Ascending aorta (tissue), 2 donors: ENCODE data around the gene TXK. TPM values are rescaled to one million over a fixed set of nuclear protein-coding genes. Genes with fewer than 3 reads are reported as not detected.

ENCODE experiments used
- DNase-seq, 2 donors: peaks; one replicate each; pipeline ENCODE4 v3.0.0-alpha.2; 2019; ENCODE audit warnings: low spot score in 2 of 2
- H3K27ac ChIP-seq, 2 donors: fragments of 200-600 bp; sonication (generic); one replicate each; pipeline ENCODE4 v1.5.1; 2016 to 2017; ENCODE audit warnings: mild to moderate bottlenecking in 1 of 2
- H3K27me3 ChIP-seq: fragments of 200-600 bp; sonication (generic); one replicate; pipeline ENCODE4 v1.5.1; 2017
- H3K36me3 ChIP-seq, 2 donors: fragments of 200-600 bp; sonication (generic); one replicate each; pipeline ENCODE4 v1.5.1; 2016
- H3K4me1 ChIP-seq, 2 donors: fragments of 200-600 bp; sonication (generic); one replicate each; pipeline ENCODE4 v1.5.1; 2016 to 2017; ENCODE audit warnings: mild to moderate bottlenecking in 1 of 2
- H3K4me3 ChIP-seq, 2 donors: fragments of 200-600 bp; sonication (generic); one replicate each; pipeline ENCODE4 v1.5.1; 2016 to 2017; ENCODE audit warnings: mild to moderate bottlenecking in 1 of 2
- H3K9me3 ChIP-seq, 2 donors: fragments of 200-600 bp; sonication (generic); one replicate each; pipeline ENCODE4 v1.5.1; 2016
- CTCF ChIP-seq, 3 experiments: fragments of 200-600 bp in 2 of 3; fragments of 450-650 bp in 1 of 3; sonication (generic) in 2 of 3; IDR thresholded peaks; one replicate each; pipeline ENCODE4 v1.5.1; 2016 to 2019; ENCODE audit warnings: antibody characterized with exemption in 3 of 3, mild to moderate bottlenecking in 1 of 3, moderate library complexity in 1 of 3
- intact Hi-C: fragments of 100-400 bp; cut with DNase I; formaldehyde crosslinking; loops from one replicate; pipeline ENCODE4 v1.15.1; 2023
- total RNA-seq: library from RNA; depleted of rRNA; stranded (reverse); fragments of >200 nt; gene quantifications from one replicate; pipeline ENCODE4 v1.1.0, GENCODE V29; 2016

Gene TXK
- total RNA-seq, 1 donor from 2014 or later: not detected

- DNase-seq: no peak
- H3K4me1 ChIP-seq: no peaks in the 10 kb centered on the region
- no peaks in the 10 kb centered on the region for H3K27me3 ChIP-seq
- no peak overlapping the region for H3K27ac ChIP-seq
- intact Hi-C loops: no loop called here
- TF ChIP-seq CTCF (IDR thresholded peaks at IDR 0.05): no peak
- peaks cover 0 to 3% of the 10 kb centered on the region in 2 donors for H3K36me3 ChIP-seq
- H3K4me3 ChIP-seq: no peak overlapping the region
- H3K9me3 ChIP-seq: peaks cover 7 to 8% of the 10 kb centered on the region in 2 donors
Observed at GRCh38 chr4:48149827-48150370, 15.8 kb upstream of the TXK start.

GRCh38 chr4:48147621-48148020 is 13.6 kb upstream of the TXK start:
- Histone ChIP-seq H3K4me1 (no peaks in the 10 kb centered on the region), H3K36me3 (no peaks in the 10 kb centered on the region), H3K27me3 (no peaks in the 10 kb centered on the region), H3K9me3 (no peaks in the 10 kb centered on the region), H3K27ac (no peak overlapping the region), H3K4me3 (no peak overlapping the region)
- TF ChIP-seq CTCF (IDR thresholded peaks at IDR 0.05): no peak
- DNase-seq: no peak
- intact Hi-C loops: no loop called here

GRCh38 chr4:48141048-48141447 is 7.0 kb upstream of the TXK start:
- DNase-seq: no peak
- Histone ChIP-seq H3K27ac (no peak overlapping the region), H3K36me3 (peaks cover 0 to 11% of the 10 kb centered on the region in 2 donors), H3K9me3 (no peaks in the 10 kb centered on the region), H3K4me3 (no peak overlapping the region), H3K4me1 (no peaks in the 10 kb centered on the region), H3K27me3 (no peaks in the 10 kb centered on the region)
- intact Hi-C loops: loop anchor here (2.0 to 5.0 kb wide), 3 partner anchors 14 to 214 kb away; no protein-coding TSS in a partner anchor
- TF ChIP-seq CTCF (IDR thresholded peaks at IDR 0.05): peak in 2 of 3 experiments; percentile 47 to 59

GRCh38 chr4:48139691-48140090 is 5.6 kb upstream of the TXK start:
- Histone ChIP-seq H3K4me1 (no peaks in the 10 kb centered on the region), H3K4me3 (no peak overlapping the region), H3K9me3 (no peaks in the 10 kb centered on the region), H3K27ac (no peak overlapping the region), H3K27me3 (no peaks in the 10 kb centered on the region), H3K36me3 (peaks cover 0 to 15% of the 10 kb centered on the region in 2 donors)
- no peak for DNase-seq
- intact Hi-C loops: loop anchor here (2.0 to 5.0 kb wide), 4 partner anchors 13 to 212 kb away; partner anchors contain the start of genes CNGA1 and NIPAL1
- TF ChIP-seq CTCF (IDR thresholded peaks at IDR 0.05): no peak

GRCh38 chr4:48138936-48139335 is 4.9 kb upstream of the TXK start:
- intact Hi-C loops: loop anchor here (5.0 kb wide), 1 partner anchor 122 kb away; the partner anchor contains the start of genes CNGA1 and NIPAL1
- no peak overlapping the region for H3K4me3 ChIP-seq
- no peaks in the 10 kb centered on the region for H3K4me1 ChIP-seq
- no peaks in the 10 kb centered on the region for H3K27me3 ChIP-seq
- no peak for TF ChIP-seq CTCF (IDR thresholded peaks at IDR 0.05)
- peaks cover 0 to 15% of the 10 kb centered on the region in 2 donors for H3K36me3 ChIP-seq
- no peaks in the 10 kb centered on the region for H3K9me3 ChIP-seq
- DNase-seq: no peak
- H3K27ac ChIP-seq: no peak overlapping the region
